ENCODE results near the gene LRTM1. TPM values are rescaled to one million over a fixed set of nuclear protein-coding genes. Genes with fewer than 3 reads are reported as not detected.

LRTM1 gene
- total RNA-seq, 2 donors from 2014 or later = 2.0 TPM; not detected in 1

GRCh38 chr3:54967731-54968161 is 39.9 kb upstream of the LRTM1 start:
- no peak for DNase-seq (ENCODE audit: low spot score)
- intact Hi-C loops (cut with DNase I) = no loop called here
- Histone ChIP-seq H3K27ac (no peak overlapping the region), H3K4me1 (replicated peaks) (no peaks in the 10 kb centered on the region), H3K27me3 (replicated peaks; ENCODE audit: insufficient read depth) (no peaks in the 10 kb centered on the region), H3K4me3 (no peak overlapping the region), H3K9me3 (no peaks in the 10 kb centered on the region), H3K36me3 (no peaks in the 10 kb centered on the region)
- TF ChIP-seq, protein P1, sequence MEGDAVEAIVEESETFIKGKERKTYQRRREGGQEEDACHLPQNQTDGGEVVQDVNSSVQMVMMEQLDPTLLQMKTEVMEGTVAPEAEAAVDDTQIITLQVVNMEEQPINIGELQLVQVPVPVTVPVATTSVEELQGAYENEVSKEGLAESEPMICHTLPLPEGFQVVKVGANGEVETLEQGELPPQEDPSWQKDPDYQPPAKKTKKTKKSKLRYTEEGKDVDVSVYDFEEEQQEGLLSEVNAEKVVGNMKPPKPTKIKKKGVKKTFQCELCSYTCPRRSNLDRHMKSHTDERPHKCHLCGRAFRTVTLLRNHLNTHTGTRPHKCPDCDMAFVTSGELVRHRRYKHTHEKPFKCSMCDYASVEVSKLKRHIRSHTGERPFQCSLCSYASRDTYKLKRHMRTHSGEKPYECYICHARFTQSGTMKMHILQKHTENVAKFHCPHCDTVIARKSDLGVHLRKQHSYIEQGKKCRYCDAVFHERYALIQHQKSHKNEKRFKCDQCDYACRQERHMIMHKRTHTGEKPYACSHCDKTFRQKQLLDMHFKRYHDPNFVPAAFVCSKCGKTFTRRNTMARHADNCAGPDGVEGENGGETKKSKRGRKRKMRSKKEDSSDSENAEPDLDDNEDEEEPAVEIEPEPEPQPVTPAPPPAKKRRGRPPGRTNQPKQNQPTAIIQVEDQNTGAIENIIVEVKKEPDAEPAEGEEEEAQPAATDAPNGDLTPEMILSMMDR (IDR thresholded peaks at IDR 0.05) = no peak
- no peak for TF ChIP-seq POLR2A (IDR thresholded peaks at IDR 0.05)
- no peak for TF ChIP-seq POLR2AphosphoS5 (IDR thresholded peaks at IDR 0.05)
- WGBS = 53% methylated on average over 1 of the region's 1 CpG

GRCh38 chr3:54966979-54967378 is 39.1 kb upstream of the LRTM1 start:
- Histone ChIP-seq H3K9me3 (no peaks in the 10 kb centered on the region), H3K27ac (no peak overlapping the region), H3K4me3 (no peak overlapping the region), H3K4me1 (replicated peaks) (no peaks in the 10 kb centered on the region), H3K36me3 (no peaks in the 10 kb centered on the region), H3K27me3 (replicated peaks; ENCODE audit: insufficient read depth) (no peaks in the 10 kb centered on the region)
- no peak for DNase-seq (ENCODE audit: low spot score)
- WGBS = 83% methylated on average over 6 of the region's 6 CpGs
- intact Hi-C loops (cut with DNase I) = no loop called here
- no peak for TF ChIP-seq POLR2AphosphoS5 (IDR thresholded peaks at IDR 0.05)
- TF ChIP-seq POLR2A (IDR thresholded peaks at IDR 0.05) = no peak
- TF ChIP-seq, protein P1 (IDR thresholded peaks at IDR 0.05) = no peak

- TF ChIP-seq POLR2AphosphoS5 (IDR thresholded peaks at IDR 0.05) (no peak), POLR2A (IDR thresholded peaks at IDR 0.05) (no peak)
- TF ChIP-seq, protein P1 (IDR thresholded peaks at IDR 0.05) = no peak
- Histone ChIP-seq H3K36me3 (no peaks in the 10 kb centered on the region), H3K27ac (no peak overlapping the region), H3K27me3 (replicated peaks; ENCODE audit: insufficient read depth) (no peaks in the 10 kb centered on the region), H3K9me3 (no peaks in the 10 kb centered on the region), H3K4me3 (no peak overlapping the region), H3K4me1 (replicated peaks) (no peaks in the 10 kb centered on the region)
- intact Hi-C loops (cut with DNase I) = no loop called here
- DNase-seq (ENCODE audit: low spot score) = no peak
- 68% methylated on average over 6 of the region's 6 CpGs for WGBS
These were observed 37.9 kb upstream of the LRTM1 start for GRCh38 chr3:54965746-54966145.

DNA sequence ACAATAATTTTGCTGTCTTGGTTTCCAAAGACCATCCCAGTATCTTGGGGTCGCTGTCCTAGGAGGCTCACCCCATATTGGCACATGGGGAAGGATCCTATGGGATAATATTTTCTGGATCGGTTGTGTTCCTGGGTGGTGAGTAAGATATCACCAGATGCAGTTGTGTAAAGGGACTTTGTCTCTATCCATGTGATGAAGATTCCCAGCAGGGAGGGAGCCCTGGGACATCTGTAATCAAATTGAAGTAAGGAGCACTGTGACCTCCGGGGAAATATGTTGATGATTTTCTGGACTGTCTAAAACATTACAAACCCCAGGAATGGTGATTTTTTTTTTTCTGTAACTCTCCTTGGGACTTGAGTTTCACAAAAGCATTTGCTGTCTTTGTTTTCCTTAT is 36.2 kb upstream of the LRTM1 start:
- Histone ChIP-seq H3K9me3 (no peaks in the 10 kb centered on the region), H3K36me3 (no peaks in the 10 kb centered on the region), H3K4me3 (no peak overlapping the region), H3K27ac (no peak overlapping the region), H3K4me1 (replicated peaks) (no peaks in the 10 kb centered on the region), H3K27me3 (replicated peaks; ENCODE audit: insufficient read depth) (no peaks in the 10 kb centered on the region)
- intact Hi-C loops (cut with DNase I) = no loop called here
- TF ChIP-seq POLR2AphosphoS5 (IDR thresholded peaks at IDR 0.05) (no peak), POLR2A (IDR thresholded peaks at IDR 0.05) (no peak)
- TF ChIP-seq, protein P1 (IDR thresholded peaks at IDR 0.05) = no peak
- DNase-seq (ENCODE audit: low spot score) = no peak
- WGBS = 86% methylated on average over 3 of the region's 3 CpGs

- Histone ChIP-seq H3K4me1 (replicated peaks) (no peaks in the 10 kb centered on the region), H3K4me3 (no peak overlapping the region), H3K27me3 (replicated peaks; ENCODE audit: insufficient read depth) (no peaks in the 10 kb centered on the region), H3K36me3 (no peaks in the 10 kb centered on the region), H3K9me3 (no peaks in the 10 kb centered on the region), H3K27ac (no peak overlapping the region)
- TF ChIP-seq POLR2AphosphoS5 (IDR thresholded peaks at IDR 0.05) (no peak), POLR2A (IDR thresholded peaks at IDR 0.05) (no peak)
- TF ChIP-seq, protein P1 (IDR thresholded peaks at IDR 0.05) = no peak
- WGBS = 80% methylated on average over 4 of the region's 4 CpGs
- intact Hi-C loops (cut with DNase I) = no loop called here
- no peak for DNase-seq (ENCODE audit: low spot score)
These were observed 35.8 kb upstream of the LRTM1 start for GRCh38 chr3:54963641-54964040.
